ENCODE data around the gene MINK1. TPM values are rescaled to one million over a fixed set of nuclear protein-coding genes. Genes with fewer than 3 reads are reported as not detected.

Gene MINK1
- total RNA-seq, 1 donor, result 38.4 TPM

DNA sequence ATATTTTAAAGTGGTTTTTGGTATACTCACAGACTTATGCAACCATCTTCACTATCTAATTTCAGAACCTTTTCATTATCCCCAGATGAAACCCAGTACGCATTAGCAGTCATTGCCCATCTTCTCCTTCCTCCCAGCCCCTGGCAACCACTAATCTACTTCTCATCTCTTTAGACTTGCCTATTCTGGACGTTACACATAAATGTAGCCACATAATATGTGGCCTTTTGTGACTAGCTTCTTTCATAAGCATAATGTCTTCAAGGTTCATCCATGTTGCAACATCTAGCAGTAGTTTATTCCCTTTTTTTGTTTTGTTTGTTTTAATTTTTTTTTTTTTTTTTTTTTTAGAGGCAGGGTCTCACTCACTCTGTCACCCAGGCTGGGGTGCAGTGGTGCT is 37.7 kb downstream of the MINK1 start:
- TF ChIP-seq, protein P1, sequence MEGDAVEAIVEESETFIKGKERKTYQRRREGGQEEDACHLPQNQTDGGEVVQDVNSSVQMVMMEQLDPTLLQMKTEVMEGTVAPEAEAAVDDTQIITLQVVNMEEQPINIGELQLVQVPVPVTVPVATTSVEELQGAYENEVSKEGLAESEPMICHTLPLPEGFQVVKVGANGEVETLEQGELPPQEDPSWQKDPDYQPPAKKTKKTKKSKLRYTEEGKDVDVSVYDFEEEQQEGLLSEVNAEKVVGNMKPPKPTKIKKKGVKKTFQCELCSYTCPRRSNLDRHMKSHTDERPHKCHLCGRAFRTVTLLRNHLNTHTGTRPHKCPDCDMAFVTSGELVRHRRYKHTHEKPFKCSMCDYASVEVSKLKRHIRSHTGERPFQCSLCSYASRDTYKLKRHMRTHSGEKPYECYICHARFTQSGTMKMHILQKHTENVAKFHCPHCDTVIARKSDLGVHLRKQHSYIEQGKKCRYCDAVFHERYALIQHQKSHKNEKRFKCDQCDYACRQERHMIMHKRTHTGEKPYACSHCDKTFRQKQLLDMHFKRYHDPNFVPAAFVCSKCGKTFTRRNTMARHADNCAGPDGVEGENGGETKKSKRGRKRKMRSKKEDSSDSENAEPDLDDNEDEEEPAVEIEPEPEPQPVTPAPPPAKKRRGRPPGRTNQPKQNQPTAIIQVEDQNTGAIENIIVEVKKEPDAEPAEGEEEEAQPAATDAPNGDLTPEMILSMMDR (IDR thresholded peaks at IDR 0.05; ENCODE audit: insufficient read depth, low read length), result no peak
- no peak for DNase-seq (ENCODE audit: low read depth)
- H3K4me3 ChIP-seq (ENCODE audit: low read depth, low read length), result no peak overlapping the region

DNA sequence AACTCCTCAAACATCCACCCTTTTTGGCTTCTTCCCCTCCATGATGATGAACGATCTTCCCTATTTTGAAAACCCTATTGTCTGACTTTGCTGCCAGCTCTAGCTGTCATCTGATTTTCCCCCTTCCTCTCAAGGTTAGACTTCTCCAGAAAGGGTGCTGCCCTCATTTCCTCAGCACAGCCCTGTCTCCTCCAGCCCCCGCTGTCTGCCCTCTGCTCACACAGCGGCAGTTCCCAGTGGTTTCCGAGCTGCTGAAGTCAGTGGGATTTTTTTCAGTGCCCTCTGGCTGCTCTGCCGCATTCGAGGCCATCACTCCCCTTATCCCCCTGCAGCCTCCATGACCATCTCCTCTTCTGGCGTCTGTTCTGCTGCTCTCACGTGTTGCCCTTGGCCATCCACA is 39.6 kb downstream of the MINK1 start:
- no peak overlapping the region for H3K4me3 ChIP-seq (ENCODE audit: low read depth, low read length)
- TF ChIP-seq, protein P1 (IDR thresholded peaks at IDR 0.05; ENCODE audit: insufficient read depth, low read length), result no peak
- peak; percentile 9 for DNase-seq (ENCODE audit: low read depth)

DNA sequence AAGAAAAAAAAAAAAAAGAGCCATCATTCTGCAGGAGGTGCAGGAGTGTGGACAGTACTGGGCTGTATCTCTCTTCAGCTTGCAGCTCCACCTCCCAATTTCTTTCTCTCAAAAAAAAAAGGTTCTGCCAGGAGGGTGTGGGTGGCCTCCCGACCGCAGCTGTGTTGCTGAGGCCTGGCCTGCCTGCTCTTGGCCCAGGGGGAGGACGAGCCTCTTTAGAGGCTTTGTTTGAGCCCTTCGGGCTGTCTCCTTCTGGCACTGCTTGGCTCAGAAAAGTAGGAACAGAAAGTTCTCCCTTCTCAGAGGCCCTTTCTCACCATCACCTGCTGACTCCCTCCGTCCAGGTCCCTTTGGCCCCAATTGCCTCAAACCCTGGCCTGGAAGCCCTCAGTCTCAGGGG is 43.9 kb downstream of the MINK1 start:
- TF ChIP-seq, protein P1 (IDR thresholded peaks at IDR 0.05; ENCODE audit: insufficient read depth, low read length), result no peak
- H3K4me3 ChIP-seq (ENCODE audit: low read depth, low read length), result no peak overlapping the region
- peak; percentile 16 for DNase-seq (ENCODE audit: low read depth)

DNA sequence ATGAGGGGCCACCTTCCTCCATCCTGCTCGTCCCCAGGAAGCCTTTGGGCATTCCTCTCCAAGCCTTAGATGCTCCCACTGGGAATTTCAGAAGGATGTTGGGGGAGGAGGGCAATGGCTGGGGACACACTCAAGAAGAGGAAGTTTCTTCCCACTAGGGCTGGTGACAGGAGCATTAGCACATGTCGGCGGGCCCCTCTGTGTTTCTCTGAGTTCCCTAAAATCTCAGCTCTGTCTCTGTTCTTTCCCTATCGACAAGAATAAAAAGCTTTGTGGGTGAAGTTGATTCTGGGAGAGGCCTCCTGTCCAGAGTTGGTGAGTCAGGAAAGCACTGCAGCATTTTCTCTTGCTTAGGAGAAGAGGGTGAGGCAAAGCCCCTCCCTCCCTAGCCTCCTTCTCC is 46.5 kb downstream of the MINK1 start:
- no peak overlapping the region for H3K4me3 ChIP-seq (ENCODE audit: low read depth, low read length)
- TF ChIP-seq, protein P1 (IDR thresholded peaks at IDR 0.05; ENCODE audit: insufficient read depth, low read length), result no peak
- no peak for DNase-seq (ENCODE audit: low read depth)

DNA sequence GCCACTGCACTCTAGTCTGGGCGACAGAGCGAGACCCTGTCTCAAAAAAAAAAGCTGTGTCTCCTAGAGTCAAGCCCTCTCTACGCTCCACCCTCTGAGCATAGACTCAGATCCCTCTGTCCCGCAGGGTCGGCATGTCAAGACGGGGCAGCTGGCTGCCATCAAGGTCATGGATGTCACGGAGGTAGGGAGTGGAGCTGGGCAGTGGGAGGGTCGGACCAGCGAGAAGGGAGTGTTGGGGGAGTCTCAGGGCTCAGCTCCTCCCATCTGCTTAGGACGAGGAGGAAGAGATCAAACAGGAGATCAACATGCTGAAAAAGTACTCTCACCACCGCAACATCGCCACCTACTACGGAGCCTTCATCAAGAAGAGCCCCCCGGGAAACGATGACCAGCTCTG is 47.7 kb downstream of the MINK1 start:
- no peak overlapping the region for H3K4me3 ChIP-seq (ENCODE audit: low read depth, low read length)
- DNase-seq (ENCODE audit: low read depth), result no peak
- TF ChIP-seq, protein P1 (IDR thresholded peaks at IDR 0.05; ENCODE audit: insufficient read depth, low read length), result no peak

DNA sequence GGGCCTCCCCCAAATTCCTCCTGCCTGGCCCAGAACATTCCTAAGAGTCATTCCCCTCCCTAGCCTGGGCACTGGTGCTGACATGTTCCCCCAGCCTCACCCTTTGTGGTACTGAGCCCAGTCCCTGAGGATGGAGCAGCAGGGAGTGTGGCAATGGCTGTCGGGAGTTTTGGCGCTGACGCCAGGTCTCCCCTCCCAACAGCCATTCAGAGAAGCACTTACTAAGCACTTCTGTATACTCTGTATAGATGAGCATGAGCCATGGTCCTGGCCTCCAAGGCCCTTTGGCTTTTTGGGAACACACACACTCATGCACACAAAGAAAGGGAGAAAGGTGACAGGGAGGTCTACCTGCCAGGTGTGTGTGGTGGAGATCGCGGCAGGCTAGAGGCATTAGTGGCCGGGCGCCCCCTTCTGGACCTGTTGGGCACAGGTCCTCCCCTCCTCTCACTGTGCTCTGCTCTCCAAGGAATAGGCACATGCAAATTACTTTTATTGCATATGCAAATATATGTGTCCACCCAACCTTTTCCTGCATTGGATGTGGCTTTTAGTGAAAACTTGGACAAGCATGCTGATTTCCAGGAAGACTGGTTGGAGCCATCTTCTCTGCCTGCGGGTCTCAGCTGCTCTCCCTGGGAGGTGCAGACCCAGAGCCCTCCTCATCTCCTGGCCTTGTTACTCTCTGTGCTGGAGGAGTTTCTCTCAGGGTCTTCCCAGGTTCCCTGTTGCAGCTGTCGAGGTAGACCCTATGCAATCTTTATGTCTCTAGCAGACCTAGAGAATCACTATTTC is 48.8 kb downstream of the MINK1 start:
- TF ChIP-seq, protein P1 (IDR thresholded peaks at IDR 0.05; ENCODE audit: insufficient read depth, low read length), result peak; percentile 81
- no peak overlapping the region for H3K4me3 ChIP-seq (ENCODE audit: low read depth, low read length)
- peak; percentile 32 for DNase-seq (ENCODE audit: low read depth)

DNA sequence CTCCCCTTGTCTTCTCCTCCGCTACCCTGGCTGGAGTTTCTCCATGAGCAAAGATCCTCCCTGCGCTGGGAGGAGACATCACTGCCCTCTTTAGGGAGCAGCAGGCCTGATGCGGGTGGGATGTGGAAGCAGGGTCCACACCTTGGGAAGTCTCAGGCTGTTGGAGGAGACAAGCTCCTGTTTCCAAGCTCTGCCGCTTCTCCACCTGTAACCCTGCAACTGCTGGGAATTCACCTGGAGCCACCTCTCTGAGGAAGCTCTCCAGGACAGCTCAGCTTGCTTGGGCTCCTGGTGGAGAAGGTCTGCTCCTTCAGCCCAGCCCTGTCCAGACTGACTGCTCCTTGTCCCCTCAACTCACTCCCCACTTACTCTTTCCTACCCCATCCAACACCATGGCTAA is 51.3 kb downstream of the MINK1 start:
- H3K4me3 ChIP-seq (ENCODE audit: low read depth, low read length), result no peak overlapping the region
- no peak for DNase-seq (ENCODE audit: low read depth)
- TF ChIP-seq, protein P1 (IDR thresholded peaks at IDR 0.05; ENCODE audit: insufficient read depth, low read length), result no peak
